ENCODE data around the gene MYL3.
"Not testable (repeated sequence)": the region's sequence is repeated elsewhere in the genome, so short reads cannot be mapped to it uniquely, and the experiment has no call there.

DNA sequence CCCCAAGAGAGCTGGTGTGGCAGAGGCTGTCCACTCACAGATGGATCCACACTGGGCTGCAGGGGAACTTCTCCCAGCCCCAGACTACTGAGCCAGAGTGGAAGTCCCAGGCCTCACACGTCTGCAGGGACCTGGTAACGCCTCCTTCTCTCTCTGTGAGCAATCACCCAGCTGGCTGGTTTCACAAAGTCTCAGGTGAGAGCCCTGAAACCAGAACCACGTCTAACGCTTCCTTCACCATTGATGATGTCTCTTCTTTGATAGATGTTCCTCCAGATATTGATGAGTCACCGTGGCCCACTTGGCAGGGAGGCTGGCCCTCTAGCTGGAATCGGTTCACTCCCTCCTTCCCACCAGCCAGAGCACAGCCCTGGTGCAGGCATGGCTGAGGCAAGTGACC, 54.5 kb downstream of the MYL3 start:
- TF ChIP-seq, protein P1, sequence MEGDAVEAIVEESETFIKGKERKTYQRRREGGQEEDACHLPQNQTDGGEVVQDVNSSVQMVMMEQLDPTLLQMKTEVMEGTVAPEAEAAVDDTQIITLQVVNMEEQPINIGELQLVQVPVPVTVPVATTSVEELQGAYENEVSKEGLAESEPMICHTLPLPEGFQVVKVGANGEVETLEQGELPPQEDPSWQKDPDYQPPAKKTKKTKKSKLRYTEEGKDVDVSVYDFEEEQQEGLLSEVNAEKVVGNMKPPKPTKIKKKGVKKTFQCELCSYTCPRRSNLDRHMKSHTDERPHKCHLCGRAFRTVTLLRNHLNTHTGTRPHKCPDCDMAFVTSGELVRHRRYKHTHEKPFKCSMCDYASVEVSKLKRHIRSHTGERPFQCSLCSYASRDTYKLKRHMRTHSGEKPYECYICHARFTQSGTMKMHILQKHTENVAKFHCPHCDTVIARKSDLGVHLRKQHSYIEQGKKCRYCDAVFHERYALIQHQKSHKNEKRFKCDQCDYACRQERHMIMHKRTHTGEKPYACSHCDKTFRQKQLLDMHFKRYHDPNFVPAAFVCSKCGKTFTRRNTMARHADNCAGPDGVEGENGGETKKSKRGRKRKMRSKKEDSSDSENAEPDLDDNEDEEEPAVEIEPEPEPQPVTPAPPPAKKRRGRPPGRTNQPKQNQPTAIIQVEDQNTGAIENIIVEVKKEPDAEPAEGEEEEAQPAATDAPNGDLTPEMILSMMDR (IDR thresholded peaks at IDR 0.05): not testable (repeated sequence)
- TF ChIP-seq POLR2A (IDR thresholded peaks at IDR 0.05; ENCODE audit: low read length); CBX8 (IDR thresholded peaks at IDR 0.05); FOSB (CRISPR knock-in tag; IDR thresholded peaks at IDR 0.05); BHLHE40 (IDR thresholded peaks at IDR 0.05; ENCODE audit: low read depth, low read length); ESRRA (IDR thresholded peaks at IDR 0.05; ENCODE audit: borderline replicate concordance, low read length); CEBPB (IDR thresholded peaks at IDR 0.05); RFX5 (IDR thresholded peaks at IDR 0.05); JUN (IDR thresholded peaks at IDR 0.05); JUNB (IDR thresholded peaks at IDR 0.05); HOXB13 (CRISPR knock-in tag; IDR thresholded peaks at IDR 0.05; ENCODE audit: low read depth): not testable (repeated sequence)
- TF ChIP-seq, protein P2, sequence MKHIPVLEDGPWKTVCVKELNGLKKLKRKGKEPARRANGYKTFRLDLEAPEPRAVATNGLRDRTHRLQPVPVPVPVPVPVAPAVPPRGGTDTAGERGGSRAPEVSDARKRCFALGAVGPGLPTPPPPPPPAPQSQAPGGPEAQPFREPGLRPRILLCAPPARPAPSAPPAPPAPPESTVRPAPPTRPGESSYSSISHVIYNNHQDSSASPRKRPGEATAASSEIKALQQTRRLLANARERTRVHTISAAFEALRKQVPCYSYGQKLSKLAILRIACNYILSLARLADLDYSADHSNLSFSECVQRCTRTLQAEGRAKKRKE (CRISPR knock-in tag; IDR thresholded peaks at IDR 0.05; ENCODE audit: low read depth): not testable (repeated sequence)
- 0 out of 2 replicates have a peak, but pooled peaks have one; percentile 17 for TF ChIP-seq NFE2L2 (conservative IDR thresholded peaks at IDR 0.05; ENCODE audit: low read length)
- TF ChIP-seq, protein P3, sequence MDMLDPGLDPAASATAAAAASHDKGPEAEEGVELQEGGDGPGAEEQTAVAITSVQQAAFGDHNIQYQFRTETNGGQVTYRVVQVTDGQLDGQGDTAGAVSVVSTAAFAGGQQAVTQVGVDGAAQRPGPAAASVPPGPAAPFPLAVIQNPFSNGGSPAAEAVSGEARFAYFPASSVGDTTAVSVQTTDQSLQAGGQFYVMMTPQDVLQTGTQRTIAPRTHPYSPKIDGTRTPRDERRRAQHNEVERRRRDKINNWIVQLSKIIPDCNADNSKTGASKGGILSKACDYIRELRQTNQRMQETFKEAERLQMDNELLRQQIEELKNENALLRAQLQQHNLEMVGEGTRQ (IDR thresholded peaks at IDR 0.05): not testable (repeated sequence)

Data from A549 (cell line).